GM19023 (cell line): ENCODE measurements around the gene LAMC2.
"Not testable (repeated sequence)": the region's sequence is repeated elsewhere in the genome, so short reads cannot be mapped to it uniquely, and the experiment has no call there.

Experiments used
- ATAC-seq: cut with Tn5 transposase; IDR thresholded peaks from one replicate; pipeline ENCODE4 v1.9.1; 2021; ENCODE audit warnings: mild to moderate bottlenecking, moderate library complexity; ENCODE audit not compliant: unreplicated experiment

Gene LAMC2

DNA sequence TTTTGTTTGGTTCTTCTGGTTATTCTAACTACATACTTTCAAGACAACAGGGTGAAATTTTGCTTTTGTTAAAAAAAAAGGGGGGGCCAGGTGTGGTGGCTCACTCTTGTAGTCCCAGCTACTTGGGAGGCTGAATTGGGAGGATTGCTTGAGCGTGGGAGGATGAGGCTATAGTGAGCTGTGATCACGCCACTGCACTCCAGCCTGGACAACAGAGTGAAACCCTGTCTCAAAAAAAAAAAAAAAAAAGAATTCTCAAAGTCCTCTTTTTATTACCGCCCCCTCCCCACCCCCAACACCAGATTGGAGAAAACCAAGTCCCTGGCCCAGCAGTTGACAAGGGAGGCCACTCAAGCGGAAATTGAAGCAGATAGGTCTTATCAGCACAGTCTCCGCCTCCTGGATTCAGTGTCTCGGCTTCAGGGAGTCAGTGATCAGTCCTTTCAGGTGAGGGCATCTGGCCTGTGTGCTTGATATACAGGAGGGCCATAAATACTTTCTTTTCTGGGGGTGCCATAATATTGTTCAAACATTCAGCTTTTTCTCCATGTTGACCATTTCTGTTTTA lies 50.2 kb downstream of the LAMC2 start:
- no peak for ATAC-seq

DNA sequence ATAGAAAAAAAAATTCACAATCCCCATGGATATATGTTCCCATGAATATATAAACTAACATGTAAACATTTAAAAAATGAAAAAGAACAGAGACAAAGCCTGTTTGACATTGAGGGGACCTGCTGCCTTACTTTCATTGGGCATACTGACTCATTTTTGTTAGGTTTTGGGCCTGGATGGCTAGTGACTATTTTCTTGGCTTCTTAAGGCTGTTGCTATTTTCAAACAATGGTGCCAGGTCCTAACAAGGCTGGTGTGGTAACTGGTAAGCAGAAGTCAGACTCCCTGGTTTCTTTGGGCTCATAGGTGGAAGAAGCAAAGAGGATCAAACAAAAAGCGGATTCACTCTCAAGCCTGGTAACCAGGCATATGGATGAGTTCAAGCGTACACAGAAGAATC lies 51.0 kb downstream of the LAMC2 start:
- no peak for ATAC-seq

DNA sequence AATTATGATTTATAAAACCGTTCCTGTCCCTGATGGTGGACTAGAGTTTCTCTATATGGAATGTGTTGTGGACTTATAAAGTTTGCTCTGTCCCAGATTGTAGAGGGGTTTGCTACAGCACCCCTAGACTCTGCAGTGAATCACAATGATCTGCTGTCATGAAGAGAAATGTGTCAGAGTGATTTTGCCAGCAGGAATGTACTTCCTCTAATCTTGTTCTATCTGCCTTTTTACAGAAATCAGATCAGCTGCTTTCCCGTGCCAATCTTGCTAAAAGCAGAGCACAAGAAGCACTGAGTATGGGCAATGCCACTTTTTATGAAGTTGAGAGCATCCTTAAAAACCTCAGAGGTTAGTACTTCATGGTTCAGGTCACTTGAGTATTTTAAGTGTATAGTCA lies 52.0 kb downstream of the LAMC2 start:
- ATAC-seq = no peak

DNA sequence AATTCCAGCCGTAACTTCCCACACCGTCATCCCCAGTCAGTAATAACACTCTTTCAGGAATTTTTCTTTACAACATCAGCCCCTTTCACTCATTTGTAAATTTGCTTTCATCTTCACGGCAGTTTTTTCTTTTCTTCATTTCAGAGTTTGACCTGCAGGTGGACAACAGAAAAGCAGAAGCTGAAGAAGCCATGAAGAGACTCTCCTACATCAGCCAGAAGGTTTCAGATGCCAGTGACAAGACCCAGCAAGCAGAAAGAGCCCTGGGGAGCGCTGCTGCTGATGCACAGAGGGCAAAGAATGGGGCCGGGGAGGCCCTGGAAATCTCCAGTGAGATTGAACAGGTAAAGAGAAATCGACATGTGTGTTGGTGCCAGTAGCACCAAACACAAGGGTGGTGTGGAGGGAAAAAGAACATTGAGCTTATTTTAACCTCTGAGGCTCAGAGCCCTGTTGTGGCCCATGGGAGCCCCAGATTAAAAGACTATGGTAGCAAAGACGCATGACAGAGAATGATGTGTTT lies 53.2 kb downstream of the LAMC2 start:
- no peak for ATAC-seq

DNA sequence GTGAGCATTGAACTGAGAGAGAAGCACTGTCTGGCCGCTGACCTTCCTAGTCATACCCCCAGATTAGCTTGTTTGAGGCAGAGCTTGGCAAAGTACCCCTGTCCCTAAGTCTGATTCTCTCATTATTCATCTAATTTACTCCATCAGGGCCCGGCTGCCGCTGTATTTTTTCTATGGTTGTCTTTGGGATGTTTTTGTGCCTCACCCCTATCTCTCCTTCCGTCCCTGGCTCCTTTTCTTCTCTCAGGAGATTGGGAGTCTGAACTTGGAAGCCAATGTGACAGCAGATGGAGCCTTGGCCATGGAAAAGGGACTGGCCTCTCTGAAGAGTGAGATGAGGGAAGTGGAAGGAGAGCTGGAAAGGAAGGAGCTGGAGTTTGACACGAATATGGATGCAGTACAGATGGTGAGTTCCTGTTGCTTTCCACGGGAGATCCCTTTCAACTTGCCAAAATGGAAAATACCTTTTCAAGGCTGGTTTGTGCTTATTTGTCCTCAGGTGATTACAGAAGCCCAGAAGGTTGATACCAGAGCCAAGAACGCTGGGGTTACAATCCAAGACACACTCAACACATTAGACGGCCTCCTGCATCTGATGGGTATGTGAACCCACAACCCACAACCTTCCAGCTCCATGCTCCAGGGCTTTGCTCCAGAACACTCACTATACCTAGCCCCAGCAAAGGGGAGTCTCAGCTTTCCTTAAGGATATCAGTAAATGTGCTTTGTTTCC lies 53.9 kb downstream of the LAMC2 start:
- no peak for ATAC-seq

DNA sequence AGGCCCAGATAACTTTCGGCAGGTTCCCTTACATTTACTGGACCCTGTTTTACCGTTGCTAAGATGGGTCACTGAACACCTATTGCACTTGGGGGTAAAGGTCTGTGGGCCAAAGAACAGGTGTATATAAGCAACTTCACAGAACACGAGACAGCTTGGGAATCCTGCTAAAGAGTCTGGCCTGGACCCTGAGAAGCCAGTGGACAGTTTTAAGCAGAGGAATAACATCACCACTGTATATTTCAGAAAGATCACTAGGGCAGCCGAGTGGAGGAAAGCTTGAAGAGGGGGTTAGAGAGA lies 54.4 kb downstream of the LAMC2 start:
- no peak for ATAC-seq

DNA sequence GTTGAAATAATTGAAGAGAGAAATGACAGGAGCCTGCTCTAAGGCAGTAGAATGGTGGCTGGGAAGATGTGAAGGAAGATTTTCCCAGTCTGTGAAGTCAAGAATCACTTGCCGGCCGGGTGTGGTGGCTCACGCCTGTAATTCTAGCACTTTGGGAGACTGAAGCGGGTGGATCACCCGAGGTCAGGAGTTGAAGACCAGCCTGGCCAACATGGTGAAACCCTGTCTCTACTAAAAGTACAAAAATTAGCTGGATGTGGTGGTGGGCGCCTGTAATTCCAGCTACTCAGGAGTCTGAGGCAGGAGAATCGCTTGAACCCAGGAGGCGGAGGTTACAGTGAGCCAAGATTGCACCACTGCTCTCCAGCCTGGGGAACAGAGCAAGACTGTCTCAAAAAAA lies 54.8 kb downstream of the LAMC2 start:
- not testable (repeated sequence) for ATAC-seq

DNA sequence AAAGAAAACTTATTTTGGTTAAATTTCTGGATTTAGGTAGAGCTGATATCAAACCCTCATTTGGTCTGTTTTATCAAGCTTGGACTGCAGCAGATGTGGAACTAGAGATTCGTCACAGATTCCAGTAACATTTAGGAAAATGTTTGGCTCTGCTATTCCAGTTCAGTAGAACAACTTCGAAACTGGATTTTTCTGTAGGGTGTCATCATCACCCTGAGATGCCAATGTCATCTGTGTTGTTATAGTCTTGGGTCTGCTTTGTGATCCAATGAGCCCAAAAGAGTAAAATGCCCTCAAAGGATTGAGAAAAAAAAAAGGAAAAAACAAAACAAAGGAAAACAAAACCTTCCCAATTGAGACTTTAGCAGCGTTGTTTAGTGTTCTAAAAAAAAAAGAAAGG lies 55.4 kb downstream of the LAMC2 start:
- no peak for ATAC-seq

DNA sequence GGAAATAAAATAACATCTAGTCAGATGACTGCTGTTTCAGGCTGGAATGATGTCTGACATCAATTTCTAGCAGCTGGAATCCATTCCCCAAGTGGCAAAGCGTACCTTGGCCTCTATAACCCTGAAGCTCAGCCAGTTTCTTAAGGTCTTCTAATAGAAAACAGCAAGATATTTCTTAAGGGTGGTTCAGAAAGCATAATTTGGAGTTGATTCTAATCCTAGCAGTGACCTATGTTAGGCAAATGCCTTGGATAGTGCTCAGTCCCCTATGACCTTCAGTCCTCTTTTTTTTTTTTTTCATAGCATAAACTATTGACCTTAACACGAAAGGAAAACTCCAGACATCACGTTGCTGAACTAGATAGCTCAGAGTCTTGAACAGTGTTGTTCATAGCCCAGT lies 56.5 kb downstream of the LAMC2 start:
- no peak for ATAC-seq

DNA sequence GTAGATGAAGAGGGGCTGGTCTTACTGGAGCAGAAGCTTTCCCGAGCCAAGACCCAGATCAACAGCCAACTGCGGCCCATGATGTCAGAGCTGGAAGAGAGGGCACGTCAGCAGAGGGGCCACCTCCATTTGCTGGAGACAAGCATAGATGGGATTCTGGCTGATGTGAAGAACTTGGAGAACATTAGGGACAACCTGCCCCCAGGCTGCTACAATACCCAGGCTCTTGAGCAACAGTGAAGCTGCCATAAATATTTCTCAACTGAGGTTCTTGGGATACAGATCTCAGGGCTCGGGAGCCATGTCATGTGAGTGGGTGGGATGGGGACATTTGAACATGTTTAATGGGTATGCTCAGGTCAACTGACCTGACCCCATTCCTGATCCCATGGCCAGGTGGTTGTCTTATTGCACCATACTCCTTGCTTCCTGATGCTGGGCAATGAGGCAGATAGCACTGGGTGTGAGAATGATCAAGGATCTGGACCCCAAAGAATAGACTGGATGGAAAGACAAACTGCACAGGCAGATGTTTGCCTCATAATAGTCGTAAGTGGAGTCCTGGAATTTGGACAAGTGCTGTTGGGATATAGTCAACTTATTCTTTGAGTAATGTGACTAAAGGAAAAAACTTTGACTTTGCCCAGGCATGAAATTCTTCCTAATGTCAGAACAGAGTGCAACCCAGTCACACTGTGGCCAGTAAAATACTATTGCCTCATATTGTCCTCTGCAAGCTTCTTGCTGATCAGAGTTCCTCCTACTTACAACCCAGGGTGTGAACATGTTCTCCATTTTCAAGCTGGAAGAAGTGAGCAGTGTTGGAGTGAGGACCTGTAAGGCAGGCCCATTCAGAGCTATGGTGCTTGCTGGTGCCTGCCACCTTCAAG lies 57.3 kb downstream of the LAMC2 start:
- no peak for ATAC-seq

DNA sequence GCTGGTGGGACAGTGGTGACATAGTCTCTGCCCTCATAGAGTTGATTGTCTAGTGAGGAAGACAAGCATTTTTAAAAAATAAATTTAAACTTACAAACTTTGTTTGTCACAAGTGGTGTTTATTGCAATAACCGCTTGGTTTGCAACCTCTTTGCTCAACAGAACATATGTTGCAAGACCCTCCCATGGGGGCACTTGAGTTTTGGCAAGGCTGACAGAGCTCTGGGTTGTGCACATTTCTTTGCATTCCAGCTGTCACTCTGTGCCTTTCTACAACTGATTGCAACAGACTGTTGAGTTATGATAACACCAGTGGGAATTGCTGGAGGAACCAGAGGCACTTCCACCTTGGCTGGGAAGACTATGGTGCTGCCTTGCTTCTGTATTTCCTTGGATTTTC lies 58.4 kb downstream of the LAMC2 start:
- ATAC-seq = no peak

DNA sequence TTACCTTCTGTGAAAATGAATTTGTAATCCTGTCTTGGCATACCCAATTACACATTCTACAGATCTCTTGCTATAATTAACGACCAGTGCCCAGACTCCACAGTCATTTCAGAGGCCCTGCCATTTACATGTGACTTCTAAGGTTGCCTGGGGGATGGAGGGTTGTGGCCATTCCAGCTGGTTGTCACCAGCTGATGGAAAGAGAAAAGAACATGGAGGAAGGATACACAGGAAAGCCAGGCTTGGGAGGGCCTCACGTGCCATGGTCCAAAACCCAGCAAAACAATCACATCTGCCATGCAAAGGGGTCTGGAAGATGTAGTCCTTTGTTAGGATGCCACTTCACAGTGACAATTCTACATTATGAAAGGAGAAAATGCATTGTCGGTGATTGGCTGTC lies 59.3 kb downstream of the LAMC2 start:
- ATAC-seq = no peak

DNA sequence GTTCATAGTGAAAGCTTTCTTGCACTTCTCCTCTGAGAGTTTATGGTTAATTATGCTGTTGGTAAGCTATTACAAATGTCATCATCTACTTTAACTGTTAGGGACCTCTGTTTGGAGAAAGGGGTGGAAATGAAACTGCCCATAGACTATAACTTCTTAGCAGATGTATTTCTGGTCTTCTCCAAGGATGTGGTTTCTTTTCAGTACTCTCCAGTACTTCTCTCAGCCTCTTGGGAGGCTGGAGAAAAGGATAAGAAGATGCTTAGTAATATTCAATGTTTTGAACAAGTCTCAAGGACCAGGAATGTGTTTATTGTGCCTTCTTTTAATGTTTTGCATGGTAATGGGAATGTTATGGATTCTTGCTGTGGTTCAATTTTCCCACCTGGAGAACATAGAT lies 60.4 kb downstream of the LAMC2 start:
- no peak for ATAC-seq

DNA sequence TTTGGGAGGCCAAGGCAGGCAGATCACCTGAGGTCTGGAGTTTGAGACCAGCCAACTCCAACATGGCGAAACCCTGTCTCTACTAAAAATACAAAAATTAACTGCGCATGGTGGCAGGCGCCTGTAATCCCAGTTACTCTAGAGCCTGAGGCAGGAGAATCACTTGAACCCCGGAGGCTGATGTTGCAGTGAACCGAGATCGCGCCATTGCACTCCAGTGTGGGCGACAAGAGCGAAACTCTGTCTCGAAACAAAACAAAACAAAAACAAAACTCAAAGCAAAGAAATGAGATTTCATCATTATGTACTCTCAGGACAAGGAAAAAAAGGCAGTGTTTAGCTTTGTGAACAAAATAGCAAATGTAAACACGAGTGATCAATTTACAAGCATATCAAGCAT lies 61.0 kb downstream of the LAMC2 start:
- ATAC-seq = no peak

DNA sequence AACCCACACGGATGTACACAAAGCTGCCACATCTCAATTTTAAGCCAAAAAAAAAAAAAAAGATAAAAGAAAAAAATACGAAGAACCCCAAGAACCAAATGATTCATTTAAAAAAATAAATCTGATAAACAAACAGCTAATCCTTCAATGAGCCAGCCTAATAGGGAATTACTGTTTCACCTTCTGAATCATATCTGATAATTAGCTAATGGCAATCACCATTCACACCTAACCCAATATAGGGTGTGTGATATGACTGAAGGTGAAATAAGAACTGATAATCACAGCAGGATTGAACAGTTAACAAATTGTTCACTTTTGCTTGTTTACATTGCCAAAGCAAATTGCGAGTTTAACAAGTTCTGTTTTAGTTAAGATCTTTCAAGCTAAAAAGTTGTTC lies 61.4 kb downstream of the LAMC2 start:
- no peak for ATAC-seq

DNA sequence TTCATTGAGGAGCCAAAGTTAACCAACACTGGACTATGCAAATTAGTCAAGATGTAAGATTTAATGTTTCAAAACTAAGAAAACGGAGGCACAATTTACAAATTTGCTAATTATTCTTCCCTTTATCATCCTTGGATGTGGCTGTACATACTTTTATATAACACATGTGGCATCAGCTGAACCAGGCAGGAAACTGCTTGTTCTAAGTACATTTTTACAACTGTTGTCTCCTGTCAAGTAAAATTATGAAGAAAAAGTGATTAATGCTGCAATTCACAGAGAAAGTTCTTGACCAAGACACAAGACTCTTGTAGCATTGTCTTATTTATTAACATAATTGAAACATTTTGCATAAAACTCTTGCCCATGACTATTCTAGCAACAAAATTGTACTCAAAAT lies 61.9 kb downstream of the LAMC2 start:
- ATAC-seq = no peak

DNA sequence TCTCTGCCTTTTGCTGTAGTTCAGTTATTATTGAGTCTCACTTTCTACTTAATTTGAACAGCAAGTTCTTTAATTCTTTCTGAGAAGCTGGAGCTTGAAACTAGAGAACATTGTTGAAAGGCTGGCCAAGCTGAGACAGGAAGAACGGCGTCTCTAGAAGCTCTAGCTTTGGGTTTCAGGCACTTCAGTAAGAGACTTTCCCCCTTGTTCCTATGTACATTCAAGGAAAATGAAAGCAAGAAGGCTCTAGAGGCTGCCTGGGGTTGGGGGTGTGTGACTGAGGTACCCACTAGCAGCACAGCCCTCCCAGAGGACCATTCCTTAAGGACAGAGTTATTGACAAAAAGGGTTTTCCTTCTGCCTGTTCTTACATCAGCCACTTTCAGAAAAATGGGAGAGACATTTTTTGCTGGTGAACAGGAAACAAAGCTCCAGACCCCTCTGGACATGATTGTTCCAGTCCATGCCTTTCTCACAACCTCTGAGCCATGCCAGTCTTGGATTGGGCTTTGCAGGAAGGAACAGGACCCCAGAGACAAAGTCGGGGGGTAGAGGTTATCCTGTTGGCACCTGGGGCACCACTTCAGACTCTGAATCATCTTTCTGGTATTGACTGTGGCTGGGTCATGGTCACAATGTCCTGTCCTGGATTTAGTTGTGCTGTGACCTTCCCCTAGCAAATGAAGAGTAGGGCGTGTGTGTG lies 63.1 kb downstream of the LAMC2 start:
- ATAC-seq = no peak

DNA sequence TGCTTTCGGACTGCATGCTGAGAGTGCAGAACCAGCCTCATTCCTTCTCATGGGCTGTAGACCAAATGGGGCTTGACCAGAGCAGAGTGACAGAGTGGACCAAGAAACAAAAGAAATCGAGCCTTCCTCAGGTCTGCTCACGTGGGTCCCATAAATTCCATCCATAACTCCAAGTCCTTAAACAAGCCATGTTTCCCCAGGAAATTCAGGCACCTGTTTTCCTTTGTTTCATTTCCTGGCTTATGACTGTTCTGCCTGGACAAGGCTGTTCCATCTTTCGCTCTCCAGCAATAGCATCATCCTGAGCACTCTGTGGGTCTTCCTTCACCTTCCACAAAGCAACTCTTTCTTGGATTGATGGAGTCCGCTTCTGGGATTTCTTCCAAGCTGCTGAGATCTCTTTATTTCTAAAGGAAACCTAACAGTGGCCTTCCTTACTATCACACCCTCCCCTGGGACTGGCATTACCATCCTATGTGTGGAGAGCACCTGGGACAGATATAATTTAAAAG lies 63.9 kb downstream of the LAMC2 start:
- no peak for ATAC-seq

DNA sequence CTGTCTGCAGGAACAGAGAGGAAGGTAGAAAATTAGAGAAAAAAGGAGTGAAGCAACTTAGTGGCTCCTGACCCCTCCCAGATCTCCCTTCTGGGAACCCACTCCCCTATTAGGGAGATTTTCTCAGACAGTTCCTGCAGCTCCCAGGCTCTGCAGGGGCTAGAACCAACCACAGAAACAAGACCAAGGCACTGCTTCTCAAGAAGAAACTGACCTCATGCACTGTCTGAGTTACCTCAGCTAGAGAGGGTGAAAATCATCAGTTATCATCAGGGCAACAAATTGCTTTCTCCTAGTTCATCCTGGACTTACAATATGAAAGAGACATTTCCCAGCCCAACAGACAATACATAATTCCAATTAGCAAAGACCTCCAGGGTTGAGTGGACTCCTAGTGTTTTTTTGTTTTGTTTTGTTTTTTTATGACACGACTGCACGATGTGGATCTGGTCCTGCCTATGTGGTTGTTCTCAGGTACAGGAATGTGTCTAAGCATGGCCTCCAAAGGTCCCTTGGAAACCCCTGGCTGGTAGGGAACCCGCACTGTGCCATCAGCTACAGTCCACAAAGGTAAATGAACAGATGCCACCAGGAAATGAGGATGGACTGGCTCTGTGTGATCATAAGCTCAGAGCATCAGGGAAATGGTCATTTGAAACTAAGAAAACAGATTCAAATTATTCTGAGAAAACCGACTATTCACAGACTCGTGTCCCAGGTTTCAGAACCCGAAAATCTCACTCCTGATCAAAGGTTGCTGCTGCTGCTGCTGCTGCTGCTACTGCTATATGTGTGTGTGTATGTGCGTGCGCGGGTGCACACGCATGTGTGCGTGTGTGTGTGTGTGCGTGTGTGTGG lies 65.3 kb downstream of the LAMC2 start:
- ATAC-seq = no peak

DNA sequence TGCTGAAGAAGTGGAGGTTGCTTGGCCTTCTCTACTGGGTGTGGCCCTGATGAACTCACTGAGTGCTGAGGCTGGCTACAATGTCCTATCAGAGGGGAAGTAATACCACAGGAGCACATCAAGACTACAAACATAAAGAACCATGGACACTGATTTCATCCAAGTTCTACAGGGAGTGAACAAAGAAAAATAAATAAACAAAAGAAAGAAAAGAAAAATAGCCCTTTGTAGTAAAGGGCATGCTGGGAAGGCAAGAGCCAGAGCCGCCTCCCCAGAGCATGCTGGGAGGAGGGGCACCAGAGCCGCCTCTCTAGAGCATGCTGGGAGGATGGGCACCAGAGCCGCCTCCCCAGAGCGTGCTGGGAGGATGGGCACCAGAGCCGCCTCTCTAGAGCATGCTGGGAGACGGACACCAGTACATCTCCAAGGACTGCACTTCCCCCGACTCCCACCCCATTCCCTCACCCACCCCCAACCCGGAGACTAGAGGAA lies 65.9 kb downstream of the LAMC2 start:
- ATAC-seq = no peak
